ENCODE results near the gene ZNF629. TPM values are rescaled to one million over a fixed set of nuclear protein-coding genes. Genes with fewer than 3 reads are reported as not detected.

The ZNF629 gene
- total RNA-seq, 1 experiment from 2014 or later = 18.4 TPM

- TF ChIP-seq ZBTB33 (IDR thresholded peaks at IDR 0.05; ENCODE audit: extremely low read depth, insufficient replicate concordance, low read length) (no peak), SRF (IDR thresholded peaks at IDR 0.05; ENCODE audit: low read depth) (no peak), TCF7L2 (IDR thresholded peaks at IDR 0.05; ENCODE audit: borderline replicate concordance, extremely low read depth, insufficient read depth, insufficient read length) (no peak)
Measured at GRCh38 chr16:30775392-30776188, 11.4 kb downstream of the ZNF629 start (continued).

- DNase-seq (ENCODE audit: low read depth, low spot score) = no peak
- Histone ChIP-seq H3K9ac (ENCODE audit: low read length) (peak overlapping the region; percentile 84; the same call in 1 of the 2 replicates), H3K36me3 (ENCODE audit: control insufficient read depth in 1 of 2, insufficient read depth in 2 of 2, low read length in 2 of 2) (peaks cover 9 to 23% of the 10 kb centered on the region in 2 experiments), H4K20me1 (ENCODE audit: insufficient read depth) (no peaks in the 10 kb centered on the region), H3K79me2 (ENCODE audit: insufficient read depth, low read length) (no peaks in the 10 kb centered on the region), H3K9me2 (ENCODE audit: insufficient read depth) (no peaks in the 10 kb centered on the region), H3K4me3 (replicated peaks in 1 of 2; ENCODE audit: low read depth in 1 of 2, low read length in 2 of 2) (peak overlapping the region; percentile 59 to 66; a peak in 3 of 4 replicates), H3K4me1 (ENCODE audit: control insufficient read depth in 1 of 2, insufficient read depth in 2 of 2, low read length in 2 of 2) (peaks cover 0 to 11% of the 10 kb centered on the region in 2 experiments; a peak in 2 of 4 replicates), H3K27me3 (ENCODE audit: insufficient read depth, low read length) (no peaks in the 10 kb centered on the region), H3K4me2 (ENCODE audit: low read length) (peak overlapping the region; percentile 80), H3K27ac (ENCODE audit: low read depth, low read length) (peak overlapping the region; percentile 90), H3K9me3 (ENCODE audit: control insufficient read depth in 1 of 2, insufficient read depth in 1 of 2, low read depth in 1 of 2, low read length in 2 of 2) (no peaks in the 10 kb centered on the region), H2AFZ (ENCODE audit: low read depth, low read length, poor library complexity, severe bottlenecking) (no peak overlapping the region)
- POLR2A ChIA-PET = interaction anchor here (1.1 kb wide), 1 partner anchor 30 kb away, joined by 3 read pairs; no protein-coding TSS in a partner anchor
- no peak for ATAC-seq
- intact Hi-C loops (cut with micrococcal nuclease) = no loop called here
- no TSS peak for BruUV-seq (replicated peaks)
- RAD21 ChIA-PET (ENCODE audit: low non-redundant PET in 1 of 2, low total read pairs in 2 of 2, uncharacterized antibody in 2 of 2, unreplicated experiment in 2 of 2) = no interaction called here
- CTCF ChIA-PET = no interaction called here
- no peak for TF ChIP-seq SP1 (IDR thresholded peaks at IDR 0.05; ENCODE audit: low read depth)
- no peak for TF ChIP-seq RAD21 (IDR thresholded peaks at IDR 0.05; ENCODE audit: low read depth)
- no peak for TF ChIP-seq CBX3 (IDR thresholded peaks at IDR 0.05; ENCODE audit: low read depth)
- TF ChIP-seq, protein P1, sequence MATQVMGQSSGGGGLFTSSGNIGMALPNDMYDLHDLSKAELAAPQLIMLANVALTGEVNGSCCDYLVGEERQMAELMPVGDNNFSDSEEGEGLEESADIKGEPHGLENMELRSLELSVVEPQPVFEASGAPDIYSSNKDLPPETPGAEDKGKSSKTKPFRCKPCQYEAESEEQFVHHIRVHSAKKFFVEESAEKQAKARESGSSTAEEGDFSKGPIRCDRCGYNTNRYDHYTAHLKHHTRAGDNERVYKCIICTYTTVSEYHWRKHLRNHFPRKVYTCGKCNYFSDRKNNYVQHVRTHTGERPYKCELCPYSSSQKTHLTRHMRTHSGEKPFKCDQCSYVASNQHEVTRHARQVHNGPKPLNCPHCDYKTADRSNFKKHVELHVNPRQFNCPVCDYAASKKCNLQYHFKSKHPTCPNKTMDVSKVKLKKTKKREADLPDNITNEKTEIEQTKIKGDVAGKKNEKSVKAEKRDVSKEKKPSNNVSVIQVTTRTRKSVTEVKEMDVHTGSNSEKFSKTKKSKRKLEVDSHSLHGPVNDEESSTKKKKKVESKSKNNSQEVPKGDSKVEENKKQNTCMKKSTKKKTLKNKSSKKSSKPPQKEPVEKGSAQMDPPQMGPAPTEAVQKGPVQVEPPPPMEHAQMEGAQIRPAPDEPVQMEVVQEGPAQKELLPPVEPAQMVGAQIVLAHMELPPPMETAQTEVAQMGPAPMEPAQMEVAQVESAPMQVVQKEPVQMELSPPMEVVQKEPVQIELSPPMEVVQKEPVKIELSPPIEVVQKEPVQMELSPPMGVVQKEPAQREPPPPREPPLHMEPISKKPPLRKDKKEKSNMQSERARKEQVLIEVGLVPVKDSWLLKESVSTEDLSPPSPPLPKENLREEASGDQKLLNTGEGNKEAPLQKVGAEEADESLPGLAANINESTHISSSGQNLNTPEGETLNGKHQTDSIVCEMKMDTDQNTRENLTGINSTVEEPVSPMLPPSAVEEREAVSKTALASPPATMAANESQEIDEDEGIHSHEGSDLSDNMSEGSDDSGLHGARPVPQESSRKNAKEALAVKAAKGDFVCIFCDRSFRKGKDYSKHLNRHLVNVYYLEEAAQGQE (IDR thresholded peaks at IDR 0.05; ENCODE audit: low read depth) = no peak
- TF ChIP-seq SRF (IDR thresholded peaks at IDR 0.05; ENCODE audit: low read depth) = no peak
- no peak for TF ChIP-seq ZNF274 (IDR thresholded peaks at IDR 0.05; ENCODE audit: low read depth, low read length)
- TF ChIP-seq EZH2 (IDR thresholded peaks at IDR 0.05) = no peak
- TF ChIP-seq JUND (IDR thresholded peaks at IDR 0.05) = no peak
- no peak for TF ChIP-seq CEBPB (IDR thresholded peaks at IDR 0.05; ENCODE audit: low read depth)
- TF ChIP-seq ZFX (IDR thresholded peaks at IDR 0.05) = no peak
- TF ChIP-seq FOSL1 (IDR thresholded peaks at IDR 0.05; ENCODE audit: low read depth) = no peak
- no peak for TF ChIP-seq EZH2phosphoT487 (IDR thresholded peaks at IDR 0.05; ENCODE audit: borderline replicate concordance)
- TF ChIP-seq YY1 (IDR thresholded peaks at IDR 0.05; ENCODE audit: extremely low read depth, insufficient replicate concordance, low read depth, low read length) = no peak
- TF ChIP-seq TCF7L2 (IDR thresholded peaks at IDR 0.05; ENCODE audit: borderline replicate concordance, extremely low read depth, insufficient read depth, insufficient read length) = no peak
- TF ChIP-seq ZBTB33 (IDR thresholded peaks at IDR 0.05; ENCODE audit: extremely low read depth, insufficient replicate concordance, low read length) = no peak
- TF ChIP-seq, protein P2, sequence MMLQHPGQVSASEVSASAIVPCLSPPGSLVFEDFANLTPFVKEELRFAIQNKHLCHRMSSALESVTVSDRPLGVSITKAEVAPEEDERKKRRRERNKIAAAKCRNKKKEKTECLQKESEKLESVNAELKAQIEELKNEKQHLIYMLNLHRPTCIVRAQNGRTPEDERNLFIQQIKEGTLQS (IDR thresholded peaks at IDR 0.05) = no peak
Measured at GRCh38 chr16:30775131-30775391, 11.9 kb downstream of the ZNF629 start.
